Right kidney (tissue), 9 donors: Measurements from ENCODE around the gene C11orf87.

Experiments
- DNase-seq: peaks from one replicate; pipeline ENCODE4 v3.0.0-alpha.2; 2016
- long read RNA-seq, 8 donors: transcript quantifications; one replicate each; lab custom pipeline, GENCODE V29; 2026

Gene C11orf87
- long read RNA-seq, donor 1, result 0 reads
- long read RNA-seq, donor 2, result 0 reads
- long read RNA-seq, donor 3, result 0 reads
- long read RNA-seq, donor 4, result 0 reads
- long read RNA-seq, donor 5, result 0 reads
- long read RNA-seq, donor 6, result 0 reads
- long read RNA-seq, donor 7, result 0 reads
- long read RNA-seq, donor 8, result 0 reads

- peak; percentile 20 for DNase-seq
Measured at GRCh38 chr11:109421981-109422869, at the start of gene C11orf87. TSS of gene C11orf87 (plus strand) at chr11:109422190. CDS start at chr11:109423634, 1,444 bp downstream.

- no peak for DNase-seq
Measured at GRCh38 chr11:109374032-109374431, 48.0 kb upstream of the C11orf87 start.

- DNase-seq, result no peak
Measured at GRCh38 chr11:109374441-109374840, 47.5 kb upstream of the C11orf87 start.

DNA sequence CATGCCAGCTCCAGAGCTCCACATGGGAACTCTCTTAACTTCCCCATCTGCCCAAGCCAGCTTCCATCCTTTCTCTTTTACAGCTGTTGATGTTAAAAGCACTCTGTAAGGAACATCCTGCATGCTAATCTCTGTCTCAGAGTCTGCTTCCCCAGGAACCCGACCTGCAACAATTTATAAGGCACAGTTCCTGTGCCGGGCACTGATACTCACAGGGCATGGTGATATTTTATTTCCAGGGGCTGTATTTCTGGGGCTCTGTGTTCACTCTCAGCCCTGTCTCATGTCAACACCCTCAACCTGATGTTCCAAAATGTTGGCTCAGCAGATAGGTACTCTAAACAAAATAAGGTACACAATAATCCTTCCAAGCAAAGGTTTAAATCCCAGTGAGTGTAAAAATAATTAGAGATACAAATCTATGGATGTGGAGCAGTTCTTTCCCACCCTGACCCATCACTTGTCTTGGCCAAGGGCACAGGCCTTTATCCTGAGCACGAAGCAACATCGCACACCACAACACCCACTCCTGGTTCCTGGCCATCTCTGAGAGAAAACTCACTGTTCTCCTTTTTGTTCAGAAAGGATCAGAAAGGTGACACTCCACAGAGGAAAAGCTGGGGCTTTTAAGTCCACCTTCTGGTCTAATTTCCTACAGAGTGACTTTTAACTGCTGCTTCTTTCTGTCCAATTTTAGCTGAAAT lies 44.8 kb upstream of the C11orf87 start:
- no peak for DNase-seq

GRCh38 chr11:109378034-109378433 lies 44.0 kb upstream of the C11orf87 start:
- no peak for DNase-seq

DNA sequence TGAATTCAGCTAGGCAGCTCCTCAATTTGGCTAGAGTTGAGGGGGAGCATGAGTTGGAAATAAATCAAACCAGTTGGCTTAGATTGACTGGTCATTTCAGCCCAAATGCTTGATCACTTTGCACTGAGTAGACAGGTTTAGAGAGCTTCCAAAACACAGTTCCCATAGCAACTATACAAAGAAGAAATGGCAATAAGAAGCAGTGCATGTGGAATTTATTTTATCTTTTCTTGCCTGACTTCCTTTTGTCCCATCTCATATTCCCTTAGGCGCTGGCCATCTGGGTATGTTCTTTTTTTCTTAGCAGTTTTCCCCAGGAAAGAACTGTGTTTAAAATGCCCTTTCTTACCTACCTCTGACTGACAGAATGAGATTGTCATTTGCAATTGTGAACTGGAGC lies 38.7 kb upstream of the C11orf87 start:
- no peak for DNase-seq

GRCh38 chr11:109384873-109385272 lies 37.1 kb upstream of the C11orf87 start:
- no peak for DNase-seq

GRCh38 chr11:109388982-109389381 lies 33.0 kb upstream of the C11orf87 start:
- no peak for DNase-seq

GRCh38 chr11:109390752-109391151 lies 31.2 kb upstream of the C11orf87 start:
- no peak for DNase-seq

DNA sequence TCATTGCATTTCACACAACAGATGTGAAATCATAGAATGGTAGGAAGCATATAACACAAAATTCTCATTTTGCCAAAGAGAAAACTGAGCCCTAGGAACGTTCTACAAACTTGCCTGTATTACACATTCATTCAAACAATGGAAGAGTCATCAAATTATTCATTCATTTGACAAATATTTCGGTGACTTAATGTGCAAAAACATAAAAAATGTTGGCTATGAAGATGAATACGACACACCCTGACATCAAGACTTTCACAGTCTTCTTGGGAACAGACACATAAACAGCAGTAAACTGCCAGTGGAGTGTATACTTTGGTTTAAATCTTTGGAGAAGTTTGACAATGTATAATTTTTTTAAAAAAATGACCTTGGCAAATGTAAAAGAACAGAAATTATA lies 20.4 kb upstream of the C11orf87 start:
- no peak for DNase-seq

GRCh38 chr11:109405671-109406070 lies 16.3 kb upstream of the C11orf87 start:
- DNase-seq, result no peak

DNA sequence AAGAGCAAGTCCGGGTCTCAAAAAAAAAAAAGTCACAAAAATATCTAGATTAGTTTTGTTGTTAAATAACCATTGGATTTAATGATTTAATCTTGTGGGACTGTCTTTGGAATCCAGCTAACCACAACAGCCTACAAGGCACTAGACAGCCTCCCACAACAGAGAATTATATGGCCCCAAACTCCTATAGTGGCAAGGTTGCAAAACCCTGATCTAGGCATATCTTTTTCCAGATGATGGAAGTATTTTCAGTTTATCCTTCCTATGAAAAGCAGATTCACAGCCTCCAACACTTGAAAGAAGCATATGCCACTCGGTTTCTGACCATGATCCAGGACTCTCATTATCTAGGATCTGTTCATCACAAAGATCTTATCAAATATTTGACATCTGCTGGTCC lies 5.4 kb upstream of the C11orf87 start:
- no peak for DNase-seq

GRCh38 chr11:109422870-109423465 lies 978 bp downstream of the C11orf87 start:
- peak; percentile 49 for DNase-seq

GRCh38 chr11:109423466-109424190 lies 1.6 kb downstream of the C11orf87 start:
- DNase-seq, result no peak

- peak; percentile 24 for DNase-seq
Measured at GRCh38 chr11:109424901-109425300, 2.9 kb downstream of the C11orf87 start.

GRCh38 chr11:109425554-109425953 lies 3.6 kb downstream of the C11orf87 start:
- DNase-seq, result no peak

DNA sequence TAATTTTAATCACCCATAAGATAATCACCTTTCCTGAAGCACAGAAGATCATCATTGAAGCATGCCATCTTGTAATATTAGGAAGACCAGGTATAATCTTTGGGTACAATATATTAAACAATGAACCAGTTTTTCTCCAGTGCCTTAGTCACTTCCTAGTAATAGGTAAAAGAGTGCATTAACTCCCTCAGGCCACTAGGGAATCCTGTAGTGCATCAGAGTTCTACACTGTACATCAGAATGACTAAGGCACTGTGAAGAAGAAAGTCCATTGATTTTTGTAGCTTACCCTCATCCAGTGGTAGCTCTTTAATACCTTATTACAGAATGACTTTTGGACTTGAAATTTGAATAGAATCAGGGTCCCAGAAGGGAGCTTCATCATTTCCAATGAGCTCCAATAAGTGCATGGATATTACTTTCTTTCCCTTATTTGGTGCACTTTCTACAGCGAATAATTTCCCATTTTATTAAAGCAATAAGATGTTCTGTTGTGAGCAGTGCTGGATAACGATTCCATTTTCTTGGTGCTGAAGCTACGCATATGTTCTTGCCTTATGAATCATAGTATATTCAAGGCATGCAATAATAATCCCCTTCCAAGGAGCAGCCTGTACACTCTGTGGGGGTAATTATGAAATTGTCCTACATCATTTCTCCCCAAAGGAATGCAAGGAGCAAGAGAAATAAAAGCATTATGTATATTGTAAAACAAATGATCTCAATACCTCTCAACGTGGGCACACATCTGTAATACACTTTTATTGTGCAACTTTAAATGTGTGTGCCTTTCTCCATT lies 4.7 kb downstream of the C11orf87 start:
- DNase-seq, result no peak

GRCh38 chr11:109432105-109432504 lies 10.1 kb downstream of the C11orf87 start:
- no peak for DNase-seq

GRCh38 chr11:109433753-109434256 lies 11.8 kb downstream of the C11orf87 start:
- DNase-seq, result no peak

GRCh38 chr11:109435121-109435742 lies 13.2 kb downstream of the C11orf87 start:
- no peak for DNase-seq

DNA sequence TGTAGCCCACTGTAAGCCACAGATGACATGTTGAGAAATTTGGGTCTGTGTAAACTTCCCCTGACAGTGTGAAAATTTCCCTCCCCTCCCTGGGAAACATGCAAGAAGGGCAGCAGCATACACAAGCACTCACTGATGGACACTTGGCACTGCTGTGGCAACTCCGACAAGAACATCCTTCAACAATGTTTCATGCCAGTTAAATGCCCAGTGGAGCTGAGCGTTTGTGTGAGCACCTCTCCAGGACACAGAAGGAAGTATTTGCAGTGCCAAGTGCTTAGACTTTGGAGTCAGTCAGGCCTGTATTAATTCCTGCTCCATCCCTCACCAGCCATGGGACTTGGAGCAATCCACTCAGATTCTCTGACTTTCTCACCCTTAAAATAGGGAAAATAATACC lies 17.7 kb downstream of the C11orf87 start:
- no peak for DNase-seq
